Measurements from ENCODE around the gene SLC6A19.

DNA sequence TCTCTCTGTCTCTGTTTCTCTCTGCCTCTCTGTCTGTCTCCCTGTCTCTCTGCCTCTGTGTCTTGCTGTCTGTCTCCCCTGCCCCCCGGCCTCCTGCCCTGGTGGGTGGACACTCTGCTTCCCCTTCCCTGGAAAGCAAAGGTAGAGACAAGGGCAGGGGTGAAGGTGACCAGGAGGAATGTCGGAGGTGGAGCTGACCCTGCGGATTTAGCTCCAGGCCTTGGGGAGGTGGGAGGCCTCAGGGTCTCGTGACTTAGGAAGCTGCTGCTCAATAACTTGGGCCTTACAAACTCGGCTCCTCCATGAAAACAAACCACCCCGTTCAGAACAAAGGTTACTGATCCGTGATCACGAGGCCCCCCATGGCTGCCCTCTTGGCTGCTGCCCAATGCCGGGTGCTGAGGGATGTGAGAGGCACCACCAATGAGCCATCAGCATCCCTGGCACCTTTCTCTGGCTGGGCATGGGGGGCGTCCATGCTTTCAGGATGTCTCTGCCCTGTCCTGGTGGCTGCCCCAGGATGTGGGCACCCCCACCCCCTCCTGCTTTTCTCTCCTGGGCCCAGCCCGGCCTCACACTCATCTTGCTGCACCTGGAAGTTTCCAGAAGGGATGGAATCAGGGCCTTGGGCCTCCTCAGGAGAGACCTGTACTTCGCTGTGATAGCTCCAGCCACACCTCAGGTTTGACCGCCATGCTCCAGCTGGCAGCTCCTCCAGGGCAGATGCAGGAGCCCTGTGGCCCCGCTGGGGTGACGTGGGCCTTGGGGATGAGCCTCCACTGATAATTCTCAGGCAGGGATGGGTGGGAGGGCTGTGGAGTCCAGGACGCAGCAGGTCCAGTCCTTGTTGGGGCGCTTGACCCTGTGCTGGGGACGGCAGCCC is 14.8 kb upstream of the SLC6A19 start:
- TF ChIP-seq, protein P1, sequence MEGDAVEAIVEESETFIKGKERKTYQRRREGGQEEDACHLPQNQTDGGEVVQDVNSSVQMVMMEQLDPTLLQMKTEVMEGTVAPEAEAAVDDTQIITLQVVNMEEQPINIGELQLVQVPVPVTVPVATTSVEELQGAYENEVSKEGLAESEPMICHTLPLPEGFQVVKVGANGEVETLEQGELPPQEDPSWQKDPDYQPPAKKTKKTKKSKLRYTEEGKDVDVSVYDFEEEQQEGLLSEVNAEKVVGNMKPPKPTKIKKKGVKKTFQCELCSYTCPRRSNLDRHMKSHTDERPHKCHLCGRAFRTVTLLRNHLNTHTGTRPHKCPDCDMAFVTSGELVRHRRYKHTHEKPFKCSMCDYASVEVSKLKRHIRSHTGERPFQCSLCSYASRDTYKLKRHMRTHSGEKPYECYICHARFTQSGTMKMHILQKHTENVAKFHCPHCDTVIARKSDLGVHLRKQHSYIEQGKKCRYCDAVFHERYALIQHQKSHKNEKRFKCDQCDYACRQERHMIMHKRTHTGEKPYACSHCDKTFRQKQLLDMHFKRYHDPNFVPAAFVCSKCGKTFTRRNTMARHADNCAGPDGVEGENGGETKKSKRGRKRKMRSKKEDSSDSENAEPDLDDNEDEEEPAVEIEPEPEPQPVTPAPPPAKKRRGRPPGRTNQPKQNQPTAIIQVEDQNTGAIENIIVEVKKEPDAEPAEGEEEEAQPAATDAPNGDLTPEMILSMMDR (IDR thresholded peaks at IDR 0.05; ENCODE audit: insufficient read depth, low read length): no peak
- TF ChIP-seq, protein P2, sequence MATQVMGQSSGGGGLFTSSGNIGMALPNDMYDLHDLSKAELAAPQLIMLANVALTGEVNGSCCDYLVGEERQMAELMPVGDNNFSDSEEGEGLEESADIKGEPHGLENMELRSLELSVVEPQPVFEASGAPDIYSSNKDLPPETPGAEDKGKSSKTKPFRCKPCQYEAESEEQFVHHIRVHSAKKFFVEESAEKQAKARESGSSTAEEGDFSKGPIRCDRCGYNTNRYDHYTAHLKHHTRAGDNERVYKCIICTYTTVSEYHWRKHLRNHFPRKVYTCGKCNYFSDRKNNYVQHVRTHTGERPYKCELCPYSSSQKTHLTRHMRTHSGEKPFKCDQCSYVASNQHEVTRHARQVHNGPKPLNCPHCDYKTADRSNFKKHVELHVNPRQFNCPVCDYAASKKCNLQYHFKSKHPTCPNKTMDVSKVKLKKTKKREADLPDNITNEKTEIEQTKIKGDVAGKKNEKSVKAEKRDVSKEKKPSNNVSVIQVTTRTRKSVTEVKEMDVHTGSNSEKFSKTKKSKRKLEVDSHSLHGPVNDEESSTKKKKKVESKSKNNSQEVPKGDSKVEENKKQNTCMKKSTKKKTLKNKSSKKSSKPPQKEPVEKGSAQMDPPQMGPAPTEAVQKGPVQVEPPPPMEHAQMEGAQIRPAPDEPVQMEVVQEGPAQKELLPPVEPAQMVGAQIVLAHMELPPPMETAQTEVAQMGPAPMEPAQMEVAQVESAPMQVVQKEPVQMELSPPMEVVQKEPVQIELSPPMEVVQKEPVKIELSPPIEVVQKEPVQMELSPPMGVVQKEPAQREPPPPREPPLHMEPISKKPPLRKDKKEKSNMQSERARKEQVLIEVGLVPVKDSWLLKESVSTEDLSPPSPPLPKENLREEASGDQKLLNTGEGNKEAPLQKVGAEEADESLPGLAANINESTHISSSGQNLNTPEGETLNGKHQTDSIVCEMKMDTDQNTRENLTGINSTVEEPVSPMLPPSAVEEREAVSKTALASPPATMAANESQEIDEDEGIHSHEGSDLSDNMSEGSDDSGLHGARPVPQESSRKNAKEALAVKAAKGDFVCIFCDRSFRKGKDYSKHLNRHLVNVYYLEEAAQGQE (IDR thresholded peaks at IDR 0.05; ENCODE audit: insufficient replicate concordance, low read depth): no peak
- TF ChIP-seq SPI1 (IDR thresholded peaks at IDR 0.05; ENCODE audit: borderline replicate concordance, low read depth): no peak
- no peak for TF ChIP-seq POLR2AphosphoS5 (IDR thresholded peaks at IDR 0.05; ENCODE audit: low read depth)
- TF ChIP-seq GABPA (IDR thresholded peaks at IDR 0.05; ENCODE audit: low read depth): no peak
